ENCODE results near the gene GHRL. TPM values are rescaled to one million over a fixed set of nuclear protein-coding genes. Genes with fewer than 3 reads are reported as not detected.

GHRL gene
- total RNA-seq, 1 experiment from 2014 or later = not detected

- CTCF ChIA-PET = no interaction called here
Measured at GRCh38 chr3:10240799-10241198, 51.9 kb downstream of the GHRL start.

More at GRCh38 chr3:10240799-10241198, 51.9 kb downstream of the GHRL start:
- Histone ChIP-seq H3K79me2 (ENCODE audit: insufficient read depth, low read length) (no peaks in the 10 kb centered on the region), H3K27me3 (ENCODE audit: insufficient read depth, low read length) (no peaks in the 10 kb centered on the region), H3K9me3 (ENCODE audit: control insufficient read depth in 1 of 2, insufficient read depth in 1 of 2, low read depth in 1 of 2, low read length in 2 of 2) (peaks cover 6 to 15% of the 10 kb centered on the region in 2 experiments; a peak in 2 of 4 replicates), H4K20me1 (ENCODE audit: insufficient read depth) (no peaks in the 10 kb centered on the region), H2AFZ (ENCODE audit: low read depth, low read length, poor library complexity, severe bottlenecking) (no peak overlapping the region), H3K4me1 (ENCODE audit: control insufficient read depth in 1 of 2, insufficient read depth in 2 of 2, low read length in 2 of 2) (no peaks in the 10 kb centered on the region), H3K27ac (ENCODE audit: low read depth, low read length) (no peak overlapping the region), H3K9me2 (ENCODE audit: insufficient read depth) (no peaks in the 10 kb centered on the region), H3K4me2 (ENCODE audit: low read length) (no peak overlapping the region), H3K9ac (ENCODE audit: low read length) (no peak overlapping the region), H3K36me3 (ENCODE audit: control insufficient read depth in 1 of 2, insufficient read depth in 2 of 2, low read length in 2 of 2) (0 out of 4 replicates have a peak, but pooled peaks cover 0 to 4% of the 10 kb centered on the region in 2 experiments), H3K4me3 (replicated peaks in 1 of 2; ENCODE audit: low read depth in 1 of 2, low read length in 2 of 2) (no peak overlapping the region)
- ChIA-PET POLR2A (no interaction called here), RAD21 (ENCODE audit: low non-redundant PET in 1 of 2, low total read pairs in 2 of 2, uncharacterized antibody in 2 of 2, unreplicated experiment in 2 of 2) (no interaction called here)
- no TSS peak for BruUV-seq (replicated peaks)
- intact Hi-C loops (cut with micrococcal nuclease) = no loop called here
- DNase-seq (ENCODE audit: low read depth, low spot score) (no peak), ATAC-seq (no peak)
- TF ChIP-seq ZFX (IDR thresholded peaks at IDR 0.05) (no peak), CTCF (IDR thresholded peaks at IDR 0.05 in 2 of 3, conservative IDR thresholded peaks at IDR 0.05 in 1 of 3; ENCODE audit: borderline replicate concordance in 1 of 3, insufficient read depth in 1 of 3, low read depth in 2 of 3, low read length in 2 of 3) (no peak), CBX3 (IDR thresholded peaks at IDR 0.05; ENCODE audit: low read depth) (no peak), ZNF274 (IDR thresholded peaks at IDR 0.05; ENCODE audit: low read depth, low read length) (no peak), ATF3 (IDR thresholded peaks at IDR 0.05) (no peak), FOSL1 (IDR thresholded peaks at IDR 0.05; ENCODE audit: low read depth) (no peak), CEBPB (IDR thresholded peaks at IDR 0.05; ENCODE audit: low read depth) (no peak), ZBTB33 (IDR thresholded peaks at IDR 0.05; ENCODE audit: extremely low read depth, insufficient replicate concordance, low read length) (no peak)

All from HCT116 (cell line).